ENCODE measurements around the gene SYNPO2. TPM values are rescaled to one million over a fixed set of nuclear protein-coding genes. Genes with fewer than 3 reads are reported as not detected.

SYNPO2 gene
- total and polyA plus RNA-seq, 2 of the 13 experiments (the other 11 are each of a cell fraction or from before 2014, with no cell fraction given), result not detected

DNA sequence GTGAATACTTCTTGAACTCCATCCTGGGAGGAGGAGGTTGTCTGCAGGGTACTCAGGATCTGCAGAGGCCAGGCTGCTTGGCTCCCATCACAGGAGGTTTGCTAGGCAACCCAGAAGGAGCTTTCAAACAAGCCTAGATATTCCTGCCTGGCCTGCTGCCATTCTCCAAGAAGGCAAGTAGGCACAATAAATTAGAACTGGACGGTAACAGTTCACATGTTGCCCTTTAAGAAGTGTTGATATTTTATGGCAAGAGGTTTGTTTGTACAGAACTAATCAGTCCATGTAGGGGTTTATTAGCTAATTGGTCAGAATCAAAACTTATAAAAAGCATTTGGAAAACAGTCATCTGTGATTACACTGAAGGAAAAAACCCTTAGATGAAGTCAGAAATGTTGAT lies 39.3 kb downstream of the SYNPO2 start (continued):
- TF ChIP-seq, protein P1, sequence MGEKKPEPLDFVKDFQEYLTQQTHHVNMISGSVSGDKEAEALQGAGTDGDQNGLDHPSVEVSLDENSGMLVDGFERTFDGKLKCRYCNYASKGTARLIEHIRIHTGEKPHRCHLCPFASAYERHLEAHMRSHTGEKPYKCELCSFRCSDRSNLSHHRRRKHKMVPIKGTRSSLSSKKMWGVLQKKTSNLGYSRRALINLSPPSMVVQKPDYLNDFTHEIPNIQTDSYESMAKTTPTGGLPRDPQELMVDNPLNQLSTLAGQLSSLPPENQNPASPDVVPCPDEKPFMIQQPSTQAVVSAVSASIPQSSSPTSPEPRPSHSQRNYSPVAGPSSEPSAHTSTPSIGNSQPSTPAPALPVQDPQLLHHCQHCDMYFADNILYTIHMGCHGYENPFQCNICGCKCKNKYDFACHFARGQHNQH (CRISPR knock-in tag; IDR thresholded peaks at IDR 0.05), result no peak
- no peak for TF ChIP-seq NR2C2 (CRISPR knock-in tag; IDR thresholded peaks at IDR 0.05; ENCODE audit: borderline replicate concordance)
- no peak for TF ChIP-seq GATA4 (IDR thresholded peaks at IDR 0.05; ENCODE audit: borderline replicate concordance, low read depth)
- TF ChIP-seq ZNF607 (CRISPR knock-in tag; IDR thresholded peaks at IDR 0.05; ENCODE audit: borderline replicate concordance), result no peak
- TF ChIP-seq ZNF10 (CRISPR knock-in tag; IDR thresholded peaks at IDR 0.05; ENCODE audit: borderline replicate concordance, low read depth), result no peak

DNA sequence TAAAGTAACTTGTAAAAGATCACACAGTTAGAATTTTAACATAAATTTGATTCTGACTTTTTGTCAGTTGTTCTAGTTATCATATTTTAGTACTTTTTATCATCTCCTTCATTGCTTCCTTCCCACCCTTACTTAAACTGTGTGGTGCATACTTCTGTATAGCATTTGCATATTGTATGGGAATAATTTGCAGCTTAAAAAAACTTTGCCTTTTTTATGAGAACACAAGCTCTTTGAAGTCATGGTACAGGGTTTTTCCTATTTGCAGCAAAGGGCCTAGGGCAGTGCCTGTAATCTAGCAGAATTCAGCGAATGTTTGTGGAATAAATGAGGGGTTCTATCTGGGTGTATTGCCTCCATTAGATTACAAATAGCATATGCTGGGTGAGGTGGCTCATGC lies 41.6 kb downstream of the SYNPO2 start:
- Histone ChIP-seq H3K27ac (ENCODE audit: extremely low read length, insufficient read depth, low read length) (no peak overlapping the region), H3K9me3 (ENCODE audit: low read length) (no peaks in the 10 kb centered on the region), H3K36me3 (replicated peaks in 1 of 2; ENCODE audit: control insufficient read depth in 1 of 2, insufficient read depth in 2 of 2, low read length in 2 of 2) (no peaks in the 10 kb centered on the region), H3K9ac (ENCODE audit: insufficient read depth, low read depth, low read length) (no peak overlapping the region), H3K4me2 (ENCODE audit: low read depth, low read length) (no peak overlapping the region), H3K4me1 (ENCODE audit: insufficient read depth, low read length) (no peaks in the 10 kb centered on the region), H2AFZ (ENCODE audit: low read length) (no peak overlapping the region), H4K20me1 (ENCODE audit: insufficient read depth, low read length) (no peaks in the 10 kb centered on the region), H3K27me3 (ENCODE audit: control insufficient read depth in 1 of 2, insufficient read depth in 2 of 2, low read length in 2 of 2) (no peaks in the 10 kb centered on the region), H3K79me2 (ENCODE audit: insufficient read depth, low read length) (no peaks in the 10 kb centered on the region), H3K4me3 (replicated peaks in 1 of 3; ENCODE audit: insufficient read depth in 1 of 3, low read depth in 2 of 3, low read length in 3 of 3) (no peak overlapping the region)
- ChIA-PET CTCF (ENCODE audit: low intra/inter-chr PET ratio, low total read pairs) (no interaction called here), POLR2A (no interaction called here)
- BruUV-seq (replicated peaks), result no TSS peak
- in situ Hi-C loops (cut with HindIII; ENCODE audit: extremely low pct_ligation_motif_present, low pct_unique_long_range_greater_than_20kb), result no loop called here
- no peak for FAIRE-seq
- intact Hi-C loops (cut with micrococcal nuclease; ENCODE audit: unreplicated experiment), result no loop called here
- WGBS (ENCODE audit: low lambda C conversion rate), result 0% methylated on average over 1 of the region's 1 CpG
- ATAC-seq, result no peak
- no peak for DNase-seq (ENCODE audit: low spot score)
- TF ChIP-seq PHB2 (IDR thresholded peaks at IDR 0.05; ENCODE audit: partially characterized antibody) (no peak), ZFP37 (CRISPR knock-in tag; IDR thresholded peaks at IDR 0.05; ENCODE audit: borderline replicate concordance) (no peak), SP5 (CRISPR knock-in tag; IDR thresholded peaks at IDR 0.05; ENCODE audit: borderline replicate concordance, low read depth) (no peak), ZNF619 (CRISPR knock-in tag; IDR thresholded peaks at IDR 0.05) (no peak), ZNF337 (CRISPR knock-in tag; IDR thresholded peaks at IDR 0.05; ENCODE audit: borderline replicate concordance, low read depth) (no peak), SIN3B (IDR thresholded peaks at IDR 0.05; ENCODE audit: low read length) (no peak), ZKSCAN5 (CRISPR knock-in tag; IDR thresholded peaks at IDR 0.05) (no peak)
- TF ChIP-seq, protein P2, sequence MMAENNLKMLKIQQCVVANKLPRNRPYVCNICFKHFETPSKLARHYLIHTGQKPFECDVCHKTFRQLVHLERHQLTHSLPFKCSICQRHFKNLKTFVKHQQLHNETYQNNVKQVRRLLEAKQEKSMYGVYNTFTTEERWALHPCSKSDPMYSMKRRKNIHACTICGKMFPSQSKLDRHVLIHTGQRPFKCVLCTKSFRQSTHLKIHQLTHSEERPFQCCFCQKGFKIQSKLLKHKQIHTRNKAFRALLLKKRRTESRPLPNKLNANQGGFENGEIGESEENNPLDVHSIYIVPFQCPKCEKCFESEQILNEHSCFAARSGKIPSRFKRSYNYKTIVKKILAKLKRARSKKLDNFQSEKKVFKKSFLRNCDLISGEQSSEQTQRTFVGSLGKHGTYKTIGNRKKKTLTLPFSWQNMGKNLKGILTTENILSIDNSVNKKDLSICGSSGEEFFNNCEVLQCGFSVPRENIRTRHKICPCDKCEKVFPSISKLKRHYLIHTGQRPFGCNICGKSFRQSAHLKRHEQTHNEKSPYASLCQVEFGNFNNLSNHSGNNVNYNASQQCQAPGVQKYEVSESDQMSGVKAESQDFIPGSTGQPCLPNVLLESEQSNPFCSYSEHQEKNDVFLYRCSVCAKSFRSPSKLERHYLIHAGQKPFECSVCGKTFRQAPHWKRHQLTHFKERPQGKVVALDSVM (CRISPR knock-in tag; IDR thresholded peaks at IDR 0.05), result no peak
- TF ChIP-seq, protein P3, sequence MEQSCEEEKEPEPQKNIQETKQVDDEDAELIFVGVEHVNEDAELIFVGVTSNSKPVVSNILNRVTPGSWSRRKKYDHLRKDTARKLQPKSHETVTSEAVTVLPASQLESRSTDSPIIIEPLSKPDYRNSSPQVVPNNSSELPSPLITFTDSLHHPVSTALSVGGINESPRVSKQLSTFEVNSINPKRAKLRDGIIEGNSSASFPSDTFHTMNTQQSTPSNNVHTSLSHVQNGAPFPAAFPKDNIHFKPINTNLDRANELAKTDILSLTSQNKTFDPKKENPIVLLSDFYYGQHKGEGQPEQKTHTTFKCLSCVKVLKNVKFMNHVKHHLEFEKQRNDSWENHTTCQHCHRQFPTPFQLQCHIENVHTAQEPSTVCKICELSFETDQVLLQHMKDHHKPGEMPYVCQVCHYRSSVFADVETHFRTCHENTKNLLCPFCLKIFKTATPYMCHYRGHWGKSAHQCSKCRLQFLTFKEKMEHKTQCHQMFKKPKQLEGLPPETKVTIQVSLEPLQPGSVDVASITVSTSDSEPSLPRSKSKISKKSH (CRISPR knock-in tag; IDR thresholded peaks at IDR 0.05; ENCODE audit: borderline replicate concordance), result no peak
- TF ChIP-seq, protein P4, sequence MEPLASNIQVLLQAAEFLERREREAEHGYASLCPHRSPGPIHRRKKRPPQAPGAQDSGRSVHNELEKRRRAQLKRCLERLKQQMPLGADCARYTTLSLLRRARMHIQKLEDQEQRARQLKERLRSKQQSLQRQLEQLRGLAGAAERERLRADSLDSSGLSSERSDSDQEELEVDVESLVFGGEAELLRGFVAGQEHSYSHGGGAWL (CRISPR knock-in tag; IDR thresholded peaks at IDR 0.05), result no peak

All from HepG2 (cell line).